Activated T-helper 1 cell treated with anti-CD3 and anti-CD28 coated beads, Interleukin-2, amount 50 U/mL, for 16 hours (primary cell): Measurements from ENCODE around the gene KIF5C.

Experiments
- DNase-seq, 2 donors: peaks; one replicate each; pipeline ENCODE4 v3.0.0-alpha.2; 2020; ENCODE audit warnings: low read depth in 1 of 2, low spot score in 1 of 2

Gene KIF5C

DNA sequence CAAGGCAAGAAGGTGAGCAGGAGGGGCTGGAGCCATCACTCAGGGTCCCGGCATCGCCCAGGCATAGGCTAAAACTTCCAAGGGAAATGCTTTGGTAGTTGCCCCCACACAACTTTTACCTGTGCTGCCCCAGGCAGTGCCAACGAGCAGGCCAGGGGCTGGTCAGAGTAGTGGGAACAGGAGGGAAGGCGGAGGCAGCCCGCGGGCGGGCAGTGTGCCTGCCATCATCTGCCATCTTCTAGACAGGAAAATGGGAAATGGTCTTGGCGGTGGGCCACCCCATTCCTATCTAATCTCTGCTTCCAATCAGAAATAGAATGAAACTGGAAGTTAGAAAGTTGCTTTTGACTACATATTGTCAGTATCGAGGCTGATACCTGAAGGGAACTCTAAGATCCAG is 137.5 kb downstream of the KIF5C start:
- DNase-seq: no peak

GRCh38 chr2:149015501-149015900 is 140.5 kb downstream of the KIF5C start:
- no peak for DNase-seq

- no peak for DNase-seq
These were observed 141.0 kb downstream of the KIF5C start for GRCh38 chr2:149015926-149016563.

GRCh38 chr2:149017116-149017985 is 142.3 kb downstream of the KIF5C start:
- peak; percentile 44 for DNase-seq

- no peak for DNase-seq
These were observed 144.0 kb downstream of the KIF5C start for GRCh38 chr2:149018981-149019380.

DNA sequence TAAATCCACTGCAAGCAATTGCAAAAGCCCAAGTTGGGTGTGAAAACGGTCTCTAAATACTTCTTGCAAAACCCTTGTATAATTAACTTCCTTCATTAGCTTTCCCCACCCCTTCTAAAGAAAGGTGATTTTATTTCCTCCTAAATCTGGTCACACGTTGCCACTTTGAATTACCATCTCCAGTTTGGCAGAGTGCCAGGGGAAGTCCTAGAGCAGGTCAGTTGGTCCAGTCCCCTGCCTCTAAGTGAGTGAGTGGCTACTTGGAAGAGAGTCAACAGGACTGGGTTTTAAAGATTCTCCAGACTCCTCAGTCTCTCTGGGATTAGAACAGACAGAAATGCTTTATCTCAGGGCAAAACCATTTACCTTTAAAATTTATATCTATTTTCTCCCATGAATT is 144.7 kb downstream of the KIF5C start:
- no peak for DNase-seq

- no peak for DNase-seq
These were observed 145.4 kb downstream of the KIF5C start for GRCh38 chr2:149020432-149020851.

GRCh38 chr2:149021271-149021719 is 146.3 kb downstream of the KIF5C start:
- no peak for DNase-seq

GRCh38 chr2:149021761-149022160 is 146.7 kb downstream of the KIF5C start:
- DNase-seq: no peak

- DNase-seq: no peak
These were observed 148.1 kb downstream of the KIF5C start for GRCh38 chr2:149023091-149023490.

DNA sequence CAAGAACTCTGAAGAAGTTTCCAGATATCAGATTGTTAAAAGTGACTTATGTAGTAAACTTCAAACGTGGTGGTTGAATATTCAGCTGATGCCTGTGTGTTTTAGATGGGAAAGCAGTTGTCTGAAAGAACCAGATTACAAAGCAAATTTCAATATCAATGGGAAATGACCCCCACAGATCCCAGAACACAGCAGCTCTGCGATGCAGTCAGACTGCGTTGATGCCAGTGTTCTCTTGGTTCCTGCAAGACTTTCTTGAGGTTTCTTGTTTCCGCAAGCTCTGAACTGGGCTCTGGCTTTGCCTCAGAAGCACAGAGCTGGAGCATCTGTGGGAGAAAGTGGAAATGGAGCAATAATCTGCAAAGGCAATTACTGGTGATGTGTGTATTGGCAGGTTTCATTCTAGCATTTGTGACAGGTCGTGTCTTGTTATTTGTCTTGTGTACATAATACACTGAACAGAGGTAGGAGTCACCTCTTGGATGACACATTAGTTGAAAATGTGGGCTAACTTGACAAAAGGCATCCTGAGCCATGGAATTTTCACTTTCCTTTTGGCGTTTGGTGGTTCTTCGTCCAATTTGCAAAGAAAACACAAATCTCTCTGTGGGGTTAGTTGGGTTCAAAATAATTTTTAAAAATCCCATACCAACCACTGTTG is 152.7 kb downstream of the KIF5C start:
- DNase-seq: no peak

- DNase-seq: no peak
These were observed 153.3 kb downstream of the KIF5C start for GRCh38 chr2:149028377-149028776.

DNA sequence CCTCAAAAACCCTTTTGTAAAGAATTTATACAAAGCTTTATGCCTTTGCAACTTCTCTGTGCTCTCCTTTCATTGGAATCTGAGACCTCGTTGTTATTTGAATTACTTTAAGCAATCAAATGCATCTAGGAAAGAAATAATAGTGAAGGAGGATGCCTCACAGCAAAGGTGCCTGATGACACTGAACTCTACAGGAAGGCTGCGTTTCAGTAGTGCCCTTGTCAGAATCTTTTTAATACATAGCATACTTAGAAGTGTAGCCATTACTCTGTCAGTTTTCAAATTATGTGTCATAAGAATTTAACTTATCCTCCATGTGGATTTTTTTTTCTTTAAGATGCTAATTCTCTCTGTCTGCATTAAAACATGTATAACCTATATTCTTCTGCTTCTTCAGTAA is 153.9 kb downstream of the KIF5C start:
- no peak for DNase-seq

GRCh38 chr2:149029307-149029965 is 154.4 kb downstream of the KIF5C start:
- DNase-seq: no peak

GRCh38 chr2:149031396-149031795 is 156.4 kb downstream of the KIF5C start:
- DNase-seq: no peak

DNA sequence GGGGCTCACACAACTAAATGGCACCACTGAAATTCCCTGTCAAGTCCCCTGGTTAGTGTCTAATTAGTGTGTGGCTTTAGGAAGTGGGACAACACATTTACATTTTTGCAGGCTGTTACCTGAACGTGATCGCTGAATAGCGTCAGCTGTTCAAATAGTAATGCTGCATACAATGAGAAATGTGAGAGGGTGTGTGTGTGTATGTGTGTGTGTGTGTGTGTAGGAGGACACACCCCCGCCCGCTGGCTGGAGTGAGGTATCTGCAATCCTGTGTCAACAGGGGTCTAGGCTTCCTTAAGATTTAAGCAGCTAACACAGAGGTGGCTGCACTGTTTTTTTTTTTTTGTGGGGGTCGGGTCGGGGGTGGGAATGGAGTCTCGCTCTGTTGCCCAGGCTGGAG is 158.7 kb downstream of the KIF5C start:
- DNase-seq: no peak

GRCh38 chr2:149034406-149034805 is 159.4 kb downstream of the KIF5C start:
- DNase-seq: no peak

- DNase-seq: no peak
These were observed 161.7 kb downstream of the KIF5C start for GRCh38 chr2:149036507-149037293.

GRCh38 chr2:149037851-149038250 is 162.8 kb downstream of the KIF5C start:
- DNase-seq: no peak

GRCh38 chr2:149038442-149039212 is 163.6 kb downstream of the KIF5C start, which contains the start of gene LYPD6B:
LYPD6B (plus strand) TSS chr2:149038699; CDS start chr2:149130949, 92,250 bp downstream.
- no peak for DNase-seq
